Epithelial cell of prostate (primary cell): Measurements from ENCODE around the gene ZNF175.

ENCODE experiments used
- DNase-seq: peaks from one replicate; pipeline ENCODE4 v3.0.0-alpha.2; 2011; ENCODE audit warnings: low read depth, low spot score
- H3K27ac ChIP-seq: fragments of 450-650 bp; 2 replicates; pipeline ENCODE4 v1.5.1; 2017; ENCODE audit warnings: mild to moderate bottlenecking

Gene ZNF175

DNA sequence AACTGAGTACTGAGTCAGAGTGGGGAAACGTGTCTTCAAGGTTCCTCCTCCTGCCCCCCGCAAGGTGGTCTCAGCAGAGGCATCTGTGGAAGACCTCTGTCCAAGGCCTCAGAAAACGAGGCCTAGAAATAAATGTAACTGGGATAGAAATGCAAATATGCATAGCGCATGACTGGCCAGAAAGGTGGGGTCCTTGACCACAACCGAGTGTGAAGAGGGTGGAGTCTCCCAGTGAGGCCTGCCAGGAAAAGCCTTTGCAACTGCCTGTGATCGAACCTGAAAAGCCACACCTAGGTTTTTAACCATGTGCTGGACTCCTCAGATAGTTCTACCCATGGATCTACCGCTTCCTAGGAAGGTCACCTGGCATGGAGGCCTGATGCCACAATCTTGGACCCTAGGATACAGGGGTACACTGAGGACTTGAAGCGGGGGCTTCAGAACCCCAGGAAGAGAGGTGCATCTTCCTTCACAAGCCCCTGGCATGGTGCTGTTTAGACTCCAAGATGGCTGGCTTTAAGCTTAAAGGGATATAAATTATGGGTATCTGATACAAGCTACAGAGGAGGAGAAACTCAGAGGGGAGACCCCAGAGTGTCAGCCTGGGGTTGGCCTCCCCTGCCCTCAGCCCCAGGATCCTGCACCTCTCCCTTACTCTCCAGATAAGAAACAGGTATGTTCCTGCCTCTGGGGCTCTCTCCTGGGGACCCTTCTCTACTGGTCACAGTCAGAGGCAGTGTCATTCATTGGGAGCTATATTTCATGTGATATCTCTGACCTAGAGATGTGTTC, 21.4 kb upstream of the ZNF175 start:
- DNase-seq, result no peak
- no peak overlapping the region for H3K27ac ChIP-seq

DNA sequence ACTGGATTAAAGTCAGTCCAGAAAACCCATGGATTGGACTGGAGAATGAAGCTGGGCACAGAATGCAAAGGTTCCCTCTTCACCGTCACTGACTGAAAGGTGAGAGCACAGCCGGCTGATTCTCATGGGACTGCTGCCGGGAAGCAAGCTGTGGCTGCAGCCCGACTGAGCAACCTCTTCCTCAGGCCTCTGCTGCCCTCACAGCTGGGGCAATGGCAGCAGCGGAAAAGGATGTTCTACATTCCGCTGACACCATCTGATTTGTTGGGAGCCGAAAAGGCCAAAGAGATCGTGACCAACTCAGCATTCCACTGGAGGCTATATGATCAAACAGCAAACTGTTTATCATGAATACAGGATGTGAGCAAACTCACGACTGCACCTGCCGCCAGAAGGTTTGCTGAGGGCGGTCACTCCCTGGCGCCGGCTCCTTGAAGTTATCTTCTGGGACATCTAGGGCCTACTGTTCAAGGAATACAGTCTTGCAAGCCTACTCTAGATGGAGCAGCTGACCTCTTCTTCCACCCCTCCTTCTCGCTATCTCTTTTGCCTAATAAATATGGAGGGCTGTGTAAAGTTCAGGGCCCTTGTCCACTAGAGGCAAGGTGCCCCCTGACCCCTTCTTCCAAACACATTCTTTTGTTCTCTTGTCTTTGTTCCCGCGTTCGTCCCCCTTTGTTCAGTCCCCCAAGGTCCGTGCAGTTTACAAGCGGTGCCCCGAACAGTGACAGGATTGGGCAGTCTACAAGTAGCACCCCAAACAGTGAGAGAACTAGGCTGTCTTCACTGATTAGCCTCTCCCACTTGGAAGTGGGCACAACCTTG, 20.0 kb upstream of the ZNF175 start:
- no peak overlapping the region for H3K27ac ChIP-seq
- no peak for DNase-seq

DNA sequence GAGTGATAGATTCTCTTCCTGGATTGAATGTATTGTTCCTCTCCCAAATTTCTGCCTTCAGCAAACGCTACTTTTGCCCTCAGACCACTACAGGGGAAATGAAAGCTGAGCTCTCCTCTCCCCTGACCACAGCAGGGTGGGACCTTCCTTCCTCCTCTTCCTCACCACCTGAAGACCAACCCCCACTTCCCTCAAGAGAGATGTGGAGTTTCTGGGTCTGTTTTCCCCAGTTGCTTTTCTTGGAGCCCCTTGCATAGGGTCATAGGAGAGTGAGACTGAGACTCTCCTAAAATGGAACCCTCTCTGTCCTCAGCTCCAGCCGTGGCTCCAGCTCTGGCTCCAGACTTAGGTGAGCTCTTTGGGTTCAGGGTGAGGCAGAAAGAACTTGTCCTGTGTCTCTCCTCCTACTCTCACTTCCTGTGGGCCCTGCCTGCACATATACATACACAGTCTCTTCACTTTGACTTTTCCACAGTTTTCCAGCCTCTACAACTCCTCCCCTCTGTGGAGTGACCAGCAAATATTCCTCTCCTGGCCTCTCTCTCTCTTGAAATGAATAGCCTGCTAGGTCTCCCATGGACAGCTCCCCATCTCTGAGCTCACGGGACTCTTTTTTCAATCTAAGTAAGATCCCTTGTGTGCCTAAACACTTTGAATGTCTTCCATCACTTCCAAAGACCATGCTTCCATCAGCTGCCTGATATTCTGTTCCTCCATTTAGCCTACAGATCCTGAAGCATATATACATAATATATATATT, 19.2 kb upstream of the ZNF175 start:
- no peak overlapping the region for H3K27ac ChIP-seq
- no peak for DNase-seq

DNA sequence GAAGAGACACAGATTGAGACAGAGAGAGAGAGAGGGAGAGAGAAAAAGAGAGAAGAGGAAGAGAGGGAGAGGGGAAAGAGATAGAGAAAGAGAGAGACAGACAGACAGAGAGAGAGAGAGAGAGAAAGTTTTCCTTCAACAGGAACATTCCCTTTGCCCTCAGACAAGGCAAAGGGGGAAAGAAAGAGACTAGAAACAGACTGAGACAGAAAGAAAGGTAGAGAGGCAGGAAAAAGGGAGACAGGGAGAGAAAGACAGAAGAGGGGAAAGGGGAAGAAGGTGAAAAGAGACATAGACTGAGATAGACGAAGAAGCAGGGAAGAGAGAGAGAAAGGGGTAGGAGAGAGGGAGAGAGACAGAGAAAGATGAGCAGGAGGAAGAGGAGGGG, 18.5 kb upstream of the ZNF175 start:
- H3K27ac ChIP-seq, result no peak overlapping the region
- DNase-seq, result no peak

DNA sequence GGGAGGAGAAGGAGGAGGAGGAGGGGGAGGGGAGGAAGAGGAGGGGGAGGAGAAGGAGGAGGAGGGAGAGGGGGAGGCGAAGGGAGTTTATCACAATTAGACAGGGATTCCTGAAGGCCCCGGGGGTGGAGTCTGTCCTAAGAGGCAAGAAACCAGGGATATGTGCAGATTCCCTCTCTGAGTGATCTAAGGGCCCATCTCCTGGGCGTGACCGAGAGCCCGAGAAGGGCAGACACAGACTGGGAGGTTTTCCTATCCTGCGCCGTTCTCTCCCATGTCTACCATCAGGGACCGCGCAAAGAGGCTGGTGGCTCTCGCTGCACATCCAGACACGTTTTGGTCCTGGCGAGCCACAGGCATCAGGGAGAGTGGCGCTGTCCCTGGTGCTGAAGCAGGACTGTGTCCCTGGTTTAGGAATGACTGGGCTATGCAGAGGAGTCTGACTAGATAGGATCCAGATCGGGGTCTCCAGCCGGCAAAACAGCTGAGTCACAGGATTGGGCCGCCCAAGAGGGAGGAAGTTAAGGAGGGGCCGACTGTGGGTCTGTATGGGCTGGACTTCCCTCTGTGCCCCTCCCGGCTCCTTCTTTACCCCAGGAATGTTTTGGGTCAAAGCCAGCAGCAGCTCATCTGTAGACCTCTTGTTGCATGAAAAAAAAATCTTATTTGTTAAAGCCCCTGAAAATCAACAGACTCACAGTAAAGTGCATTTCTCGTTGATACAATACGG, 17.9 kb upstream of the ZNF175 start:
- no peak overlapping the region for H3K27ac ChIP-seq
- peak; percentile 6 for DNase-seq

DNA sequence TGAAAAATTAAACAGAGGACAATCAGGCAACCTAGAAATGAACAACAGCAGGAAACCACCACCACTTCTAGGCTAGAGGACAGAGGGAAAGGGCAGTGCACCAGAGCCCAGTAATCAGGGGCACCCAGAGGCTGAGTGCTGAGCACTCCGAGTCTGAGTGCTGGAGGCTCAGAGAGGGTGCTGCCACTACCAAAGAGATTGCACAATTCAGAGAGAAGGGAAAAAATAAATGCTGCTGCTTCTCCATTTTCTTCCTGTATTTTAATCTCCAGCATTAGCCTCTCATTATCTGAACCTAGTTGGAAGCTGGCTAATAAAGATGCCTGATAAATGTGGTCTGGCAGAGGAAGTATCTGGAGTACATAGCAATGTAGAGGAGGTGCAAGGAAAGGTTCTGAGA, 11.8 kb upstream of the ZNF175 start:
- H3K27ac ChIP-seq, result no peak overlapping the region
- DNase-seq, result no peak

DNA sequence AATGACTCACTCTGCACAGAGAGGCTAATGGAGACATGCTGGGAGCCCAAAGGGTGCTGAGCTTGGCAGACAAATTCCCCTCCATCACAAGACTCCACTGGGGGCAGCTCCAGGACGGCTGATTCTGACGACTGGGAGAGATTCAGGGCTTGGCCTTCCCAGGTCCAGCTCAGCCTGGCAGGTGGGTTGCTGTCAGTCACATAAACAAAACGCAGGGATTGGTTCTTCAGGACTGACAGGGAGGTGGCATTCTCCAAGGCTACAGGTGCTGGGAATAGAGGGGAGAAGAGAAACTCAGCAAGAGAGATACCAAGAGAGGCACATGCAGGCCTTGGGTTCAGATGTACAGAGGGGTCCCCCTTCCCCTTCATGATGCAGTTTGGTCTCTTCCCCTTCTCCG, 10.7 kb upstream of the ZNF175 start:
- no peak overlapping the region for H3K27ac ChIP-seq
- no peak for DNase-seq

DNA sequence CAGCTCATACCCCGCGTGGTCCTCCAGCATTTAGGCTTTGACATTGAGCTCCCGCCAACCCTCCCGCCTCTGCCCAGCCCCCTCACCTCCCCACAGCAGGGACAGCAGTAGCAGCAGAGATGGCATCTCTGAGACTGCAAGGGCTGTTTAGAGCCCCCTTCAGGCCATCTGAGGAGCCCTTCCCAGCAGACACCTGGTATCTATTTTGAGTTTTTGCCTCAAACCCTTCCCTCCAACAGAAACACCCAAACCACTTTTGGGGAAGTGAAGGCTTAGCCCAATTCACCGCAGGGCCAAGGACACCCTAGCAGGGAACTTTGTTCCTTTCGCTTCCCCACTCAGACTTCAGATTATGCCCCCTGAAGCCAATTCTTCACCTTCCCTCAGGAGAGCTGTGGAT, 6.3 kb upstream of the ZNF175 start:
- no peak overlapping the region for H3K27ac ChIP-seq
- no peak for DNase-seq

DNA sequence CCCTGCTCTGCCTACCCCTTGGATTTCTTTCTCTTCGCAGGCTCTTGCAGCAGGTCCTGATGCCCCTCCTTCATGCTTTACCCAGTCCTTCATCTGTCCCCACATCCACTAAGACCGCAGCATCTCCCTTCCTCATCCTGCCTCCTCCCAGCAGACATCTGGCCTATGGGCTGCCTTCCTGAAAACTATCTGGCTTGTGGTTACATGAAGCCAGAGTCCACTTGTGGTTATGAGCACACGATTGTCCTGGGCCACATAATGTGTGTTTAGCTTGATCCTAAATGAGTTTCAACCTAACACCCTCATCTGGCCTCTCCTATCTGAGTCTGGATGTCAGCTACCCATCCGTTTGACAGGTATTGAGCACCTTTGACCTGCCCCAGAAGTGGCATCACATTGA, 5.5 kb upstream of the ZNF175 start:
- no peak for DNase-seq
- no peak overlapping the region for H3K27ac ChIP-seq

DNA sequence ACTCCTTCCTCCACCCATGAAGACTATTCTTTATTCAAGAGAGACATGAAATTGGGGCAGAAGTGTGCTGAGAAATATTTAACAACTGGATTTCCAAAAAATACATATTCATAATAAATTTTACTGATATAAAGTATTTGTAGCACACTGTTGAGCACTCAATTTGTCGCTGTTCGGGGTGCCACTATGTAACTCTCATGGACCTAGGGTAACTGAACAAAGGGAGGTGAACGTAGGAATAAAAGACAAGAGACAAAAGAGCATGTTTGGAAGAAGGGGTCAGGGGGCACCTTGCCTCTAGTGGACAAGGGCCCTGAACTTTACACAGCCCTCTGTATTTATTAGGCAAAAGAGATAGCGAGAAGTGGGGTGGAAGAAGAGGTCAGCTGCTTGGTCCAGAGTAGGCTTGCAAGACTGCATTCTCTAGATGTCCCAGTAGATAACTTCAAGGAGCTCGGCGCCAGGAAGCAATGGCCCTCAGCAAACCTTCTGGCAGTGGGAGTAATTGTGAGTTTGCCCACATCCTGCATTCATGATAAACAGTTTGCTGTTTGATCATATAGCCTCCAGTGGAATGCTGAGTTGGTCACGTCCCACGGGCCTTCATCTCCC, 4.5 kb upstream of the ZNF175 start:
- no peak overlapping the region for H3K27ac ChIP-seq
- no peak for DNase-seq

DNA sequence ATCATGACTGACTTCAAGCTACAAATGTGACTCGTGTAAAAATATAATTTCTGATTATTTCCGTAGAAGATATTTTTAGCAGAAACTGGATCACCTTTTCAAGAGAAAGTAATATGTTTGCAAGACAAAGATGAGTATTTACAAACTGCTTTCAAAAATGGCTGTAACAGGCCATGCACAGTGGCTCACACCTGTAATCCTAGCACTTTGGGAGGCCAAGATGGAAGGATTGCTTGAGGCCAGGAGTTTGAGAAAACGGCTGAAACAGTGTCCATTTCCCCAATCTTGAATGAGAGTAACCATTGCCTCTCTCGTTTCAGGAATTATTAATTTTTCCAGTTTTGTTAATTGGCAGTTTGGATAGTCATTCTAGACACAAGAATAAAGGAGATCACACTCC, 3.5 kb upstream of the ZNF175 start:
- H3K27ac ChIP-seq, result no peak overlapping the region

DNA sequence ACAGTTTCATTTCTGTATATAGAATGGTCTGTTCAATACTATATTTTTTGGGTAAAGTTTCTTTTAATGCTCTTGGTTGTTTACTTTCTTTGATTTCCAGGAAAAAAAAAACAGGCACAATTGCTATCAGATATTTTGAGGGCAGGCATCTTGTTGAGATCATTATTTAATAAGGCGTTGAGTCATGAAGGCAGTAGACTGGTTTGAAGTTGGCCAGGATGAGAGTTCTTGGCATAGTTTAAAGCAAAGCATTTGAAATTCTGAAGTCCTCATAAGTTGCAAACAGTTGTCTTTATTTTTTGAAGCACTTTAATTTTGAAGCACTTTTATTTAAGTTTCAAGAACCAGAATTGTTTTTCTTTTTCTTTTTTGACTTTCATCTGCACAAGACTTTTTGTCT, 2.6 kb upstream of the ZNF175 start:
- no peak overlapping the region for H3K27ac ChIP-seq
- no peak for DNase-seq

More for the DNA sequence above, 3.5 kb upstream of the ZNF175 start:
- no peak for DNase-seq

DNA sequence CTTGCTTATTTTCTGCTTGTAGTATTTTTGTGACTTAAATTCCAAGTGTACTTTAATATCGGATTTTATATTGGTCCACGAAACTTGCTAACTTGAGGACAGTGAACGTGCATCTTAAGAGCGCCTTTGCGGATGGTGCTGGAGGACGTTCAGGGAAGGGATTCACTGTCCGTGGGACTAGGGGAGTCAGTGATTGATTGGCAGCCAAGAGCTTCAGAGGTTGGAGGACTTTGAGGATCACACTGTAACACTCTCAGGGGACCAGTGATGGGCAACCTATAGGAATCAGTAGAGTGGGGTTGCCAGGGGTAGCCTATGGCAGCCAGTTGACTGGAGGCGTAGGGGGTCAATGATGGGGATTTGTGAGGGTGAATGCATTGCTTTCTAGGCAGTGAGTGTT, 516 bp downstream of the ZNF175 start:
- DNase-seq, result no peak
- no peak overlapping the region for H3K27ac ChIP-seq

DNA sequence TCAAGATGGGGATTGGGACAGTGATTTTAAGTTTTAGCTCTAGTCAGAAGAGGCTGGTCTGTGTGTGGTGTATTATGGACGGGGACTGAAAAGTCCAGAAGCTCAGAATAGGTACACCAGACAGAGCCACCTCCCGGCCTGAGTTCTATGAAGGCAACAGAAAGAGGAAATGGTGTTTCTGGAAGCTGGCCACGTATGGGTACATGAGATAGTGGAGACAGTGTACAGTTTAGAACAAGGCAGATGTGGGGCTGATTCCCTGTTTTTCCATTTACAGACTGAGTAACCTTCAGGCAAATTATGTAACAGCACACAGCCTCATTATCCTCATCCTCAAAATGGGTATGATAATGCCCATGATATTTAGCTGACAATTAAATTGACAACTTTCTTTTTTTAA, 1.3 kb downstream of the ZNF175 start:
- DNase-seq, result no peak
- H3K27ac ChIP-seq, result no peak overlapping the region

DNA sequence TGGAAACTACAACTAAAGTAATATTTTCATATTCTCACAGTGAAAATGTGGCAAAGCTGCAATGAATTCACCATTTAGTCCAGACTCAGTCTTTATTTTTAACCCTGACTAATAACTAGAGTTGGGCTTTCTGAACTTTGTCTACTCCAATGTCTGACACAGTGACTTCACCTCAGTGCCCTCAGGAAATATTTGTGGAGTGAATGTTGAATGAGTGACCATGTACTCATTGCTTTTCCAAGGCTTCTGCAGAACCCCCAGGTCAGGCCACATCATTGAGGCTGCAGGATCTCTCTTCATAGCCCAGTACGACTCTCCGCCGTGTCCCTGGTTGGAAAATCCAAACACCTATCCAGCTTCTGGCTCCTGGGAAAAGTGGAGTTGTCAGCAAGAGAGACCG, 1.8 kb downstream of the ZNF175 start:
- no peak for DNase-seq
- no peak overlapping the region for H3K27ac ChIP-seq

DNA sequence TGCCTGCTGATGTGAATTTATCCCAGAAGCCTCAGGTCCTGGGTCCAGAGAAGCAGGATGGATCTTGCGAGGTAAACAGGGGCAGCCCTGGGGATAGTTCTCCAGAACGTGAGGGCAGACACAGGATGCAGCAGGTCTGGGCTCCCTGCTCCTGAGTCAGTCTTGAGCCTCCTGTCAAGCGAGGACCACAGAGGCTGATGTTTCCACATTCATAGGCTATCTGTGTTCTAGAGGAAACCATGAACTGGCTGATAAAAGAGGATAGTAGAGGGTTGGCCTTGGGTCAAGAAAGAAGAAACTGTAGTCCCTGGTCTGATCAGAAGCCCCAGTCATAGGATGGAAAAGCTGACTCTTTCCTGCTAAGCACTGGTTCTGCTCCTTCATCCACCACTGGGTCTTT, 2.2 kb downstream of the ZNF175 start:
- H3K27ac ChIP-seq, result no peak overlapping the region

DNA sequence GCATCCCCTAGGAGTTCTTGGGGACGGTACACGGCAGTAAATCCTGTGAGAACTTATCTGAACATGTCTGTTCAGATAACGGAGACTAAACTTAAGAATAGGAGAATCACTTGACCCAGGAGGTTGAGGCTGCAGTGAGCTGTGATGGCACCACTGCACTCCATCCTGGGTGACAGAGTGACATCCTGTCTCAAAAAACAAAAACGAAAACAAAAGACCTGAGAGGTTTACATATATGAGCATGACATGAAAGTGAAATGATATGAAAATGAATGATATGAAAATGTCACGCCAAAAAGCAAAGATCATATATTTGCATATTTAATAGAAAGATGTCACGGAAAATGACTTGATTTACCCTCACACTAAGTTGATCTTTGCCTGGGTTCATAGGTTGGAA, 5.8 kb downstream of the ZNF175 start:
- no peak overlapping the region for H3K27ac ChIP-seq
- no peak for DNase-seq

More for the DNA sequence above, 2.2 kb downstream of the ZNF175 start:
- no peak for DNase-seq

DNA sequence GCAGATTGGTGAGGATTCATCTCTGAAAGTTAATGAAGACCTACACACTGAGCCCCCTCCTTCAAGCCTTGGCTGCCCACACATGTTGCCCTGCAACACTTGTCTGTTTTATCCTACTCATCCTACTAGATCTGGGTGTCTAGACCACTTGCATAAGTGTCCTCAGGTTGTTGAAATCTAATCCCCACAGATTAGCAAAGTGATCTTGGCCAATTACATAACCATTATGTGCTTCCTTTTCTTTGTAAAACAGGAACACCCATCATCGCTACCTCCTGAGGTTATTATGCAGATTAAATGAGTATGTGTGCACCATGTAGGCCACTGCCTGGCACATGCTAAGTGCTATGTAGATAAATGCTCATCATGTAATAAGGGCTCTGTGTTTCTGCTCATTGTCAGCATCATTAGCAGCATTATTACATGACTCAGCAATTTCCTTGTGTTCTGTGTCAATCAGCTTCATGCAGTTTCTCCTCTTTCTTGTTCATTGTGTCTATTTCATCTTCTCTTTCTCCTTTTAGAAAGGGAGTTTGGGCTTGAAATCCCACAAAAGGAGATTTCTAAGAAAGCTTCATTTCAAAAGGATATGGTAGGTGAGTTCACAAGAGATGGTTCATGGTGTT, 15.1 kb downstream of the ZNF175 start:
- no peak for DNase-seq
- no peak overlapping the region for H3K27ac ChIP-seq

DNA sequence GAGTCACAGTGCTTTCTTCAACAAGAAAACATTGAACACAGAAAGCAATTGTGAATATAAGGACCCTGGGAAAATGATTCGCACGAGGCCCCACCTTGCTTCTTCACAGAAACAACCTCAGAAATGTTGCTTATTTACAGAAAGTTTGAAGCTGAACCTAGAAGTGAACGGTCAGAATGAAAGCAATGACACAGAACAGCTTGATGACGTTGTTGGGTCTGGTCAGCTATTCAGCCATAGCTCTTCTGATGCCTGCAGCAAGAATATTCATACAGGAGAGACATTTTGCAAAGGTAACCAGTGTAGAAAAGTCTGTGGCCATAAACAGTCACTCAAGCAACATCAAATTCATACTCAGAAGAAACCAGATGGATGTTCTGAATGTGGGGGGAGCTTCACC, 15.7 kb downstream of the ZNF175 start:
- no peak overlapping the region for H3K27ac ChIP-seq
- DNase-seq, result no peak
